Colon (tissue), 2 donors: ENCODE data around the gene GPRIN2.
"Not testable (repeated sequence)": the region's sequence is repeated elsewhere in the genome, so short reads cannot be mapped to it uniquely, and the experiment has no call there.

Source experiments
- FAIRE-seq: peaks from 2 replicates; lab custom pipeline; 2012; peaks lifted over from hg19 to GRCh38; lab: Jason Lieb, UNC
- donor health status: control.
- donor health status: control.

Gene GPRIN2

DNA sequence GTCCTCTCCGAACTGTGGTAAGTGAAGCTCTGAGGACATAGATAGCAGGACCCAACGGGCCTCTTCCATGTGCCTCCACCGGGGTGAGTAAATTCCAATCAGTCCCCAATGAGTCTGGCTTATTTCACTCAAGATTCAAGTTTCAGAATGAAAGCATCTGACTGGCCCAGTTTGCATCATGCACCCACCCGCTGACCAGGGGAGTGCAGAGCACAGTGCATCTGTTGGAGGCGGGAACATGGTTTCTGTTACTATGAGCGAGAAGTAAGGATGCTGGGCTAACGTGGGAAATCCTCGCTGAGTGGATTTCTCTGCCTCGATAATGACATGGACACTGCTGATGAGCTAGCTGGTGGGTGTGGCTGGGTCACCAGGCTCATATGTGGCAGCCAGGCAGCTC, 10.7 kb upstream of the GPRIN2 start:
- FAIRE-seq = not testable (repeated sequence)

DNA sequence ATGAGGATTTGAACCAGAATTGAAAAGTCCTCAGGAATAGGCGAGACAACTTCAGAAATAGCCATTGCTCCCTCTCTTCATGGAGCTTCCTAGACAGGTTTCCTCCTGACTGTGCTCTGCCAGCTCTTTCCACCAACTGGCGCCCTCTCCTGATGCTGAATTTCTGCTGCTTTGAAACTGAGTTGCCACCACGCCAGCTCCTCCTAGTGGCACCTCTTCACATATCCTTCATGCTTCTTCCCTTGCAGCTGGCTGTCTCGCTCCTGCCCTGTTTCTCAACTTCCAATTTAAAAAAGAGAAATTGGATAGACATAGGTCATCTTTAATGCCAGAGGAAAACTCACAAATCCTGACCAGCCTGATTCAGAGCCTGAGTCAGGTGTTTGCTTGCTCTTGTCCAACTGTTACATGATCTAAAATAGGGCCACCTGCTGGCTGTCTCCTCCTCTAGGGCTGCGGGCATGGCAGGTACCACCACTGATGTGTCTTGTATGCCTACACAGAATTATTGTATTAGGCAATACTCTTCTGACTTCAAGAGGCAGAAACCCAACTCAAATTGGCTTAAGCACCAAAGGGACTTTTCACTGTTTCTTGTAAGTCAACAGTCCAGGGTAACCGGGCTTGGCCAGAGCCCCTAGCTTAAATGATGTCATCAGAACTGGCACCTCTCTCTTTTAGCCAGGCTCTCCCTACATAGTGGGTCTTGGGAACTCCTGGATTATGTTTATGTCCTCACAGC, 9.3 kb upstream of the GPRIN2 start:
- FAIRE-seq = not testable (repeated sequence)

GRCh38 chr10:46560952-46561351, 4.5 kb upstream of the GPRIN2 start:
- FAIRE-seq = no peak

- no peak for FAIRE-seq
These were observed 3.9 kb upstream of the GPRIN2 start for GRCh38 chr10:46560381-46560780.

DNA sequence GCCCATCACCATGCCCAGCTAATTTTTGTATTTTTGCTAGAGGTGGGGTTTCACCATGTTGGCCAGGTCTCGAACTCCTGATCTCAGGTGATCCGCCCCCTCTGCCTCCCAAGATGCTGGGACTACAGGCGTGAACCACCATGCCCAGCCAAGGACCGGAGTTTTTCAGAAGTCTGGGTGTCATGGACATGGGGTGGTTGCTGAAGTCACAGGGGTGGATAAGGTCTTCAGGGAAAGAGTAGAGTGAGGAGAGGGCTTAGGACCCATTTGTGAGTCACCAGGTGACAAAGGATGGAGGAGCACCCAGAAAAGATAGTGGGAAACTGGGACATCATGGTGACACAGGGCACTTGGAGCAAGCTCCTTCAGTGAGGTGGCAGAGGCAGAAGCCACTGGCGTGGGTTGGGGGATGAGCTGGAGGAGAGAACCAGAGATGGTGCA, 2.8 kb upstream of the GPRIN2 start:
- no peak for FAIRE-seq

DNA sequence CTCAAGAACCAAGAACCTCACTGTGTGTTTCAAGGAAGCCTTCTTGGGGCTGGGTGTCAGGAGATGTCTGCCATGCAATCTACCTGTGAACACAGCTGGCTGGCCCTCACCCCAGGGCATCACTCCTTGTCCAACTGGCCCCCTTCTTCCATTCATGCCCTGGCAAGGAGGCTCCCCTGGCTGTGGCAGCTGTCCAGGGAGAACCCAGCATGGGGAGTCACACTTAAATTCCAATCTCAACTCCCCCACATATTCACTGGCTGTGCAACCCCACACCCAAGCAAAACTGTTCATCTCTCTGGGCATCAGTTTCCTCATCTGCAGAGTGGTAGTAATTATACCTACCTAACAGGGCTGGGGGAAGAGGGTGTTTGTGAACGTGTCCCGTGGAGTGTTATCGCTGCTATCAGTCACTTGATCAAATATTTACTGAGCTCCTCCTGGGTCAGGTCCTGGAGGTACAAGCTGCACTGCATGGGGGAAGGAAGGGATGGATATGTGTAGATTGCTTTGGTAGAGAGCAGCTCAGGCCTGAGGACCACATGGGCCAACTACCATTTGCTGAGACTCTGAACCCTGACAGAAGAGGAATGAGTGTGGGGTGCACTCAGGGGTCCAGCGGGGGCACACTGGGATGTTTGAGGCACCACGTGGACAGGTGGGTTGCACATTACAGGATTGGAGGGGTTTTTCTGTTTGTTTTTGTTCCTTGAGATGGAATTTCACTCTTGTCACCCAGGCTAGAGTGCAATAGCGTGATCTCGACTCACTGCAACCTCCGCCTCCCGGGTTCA, 2.1 kb upstream of the GPRIN2 start:
- FAIRE-seq = no peak

GRCh38 chr10:46558122-46558391, 1.6 kb upstream of the GPRIN2 start:
- FAIRE-seq = no peak

DNA sequence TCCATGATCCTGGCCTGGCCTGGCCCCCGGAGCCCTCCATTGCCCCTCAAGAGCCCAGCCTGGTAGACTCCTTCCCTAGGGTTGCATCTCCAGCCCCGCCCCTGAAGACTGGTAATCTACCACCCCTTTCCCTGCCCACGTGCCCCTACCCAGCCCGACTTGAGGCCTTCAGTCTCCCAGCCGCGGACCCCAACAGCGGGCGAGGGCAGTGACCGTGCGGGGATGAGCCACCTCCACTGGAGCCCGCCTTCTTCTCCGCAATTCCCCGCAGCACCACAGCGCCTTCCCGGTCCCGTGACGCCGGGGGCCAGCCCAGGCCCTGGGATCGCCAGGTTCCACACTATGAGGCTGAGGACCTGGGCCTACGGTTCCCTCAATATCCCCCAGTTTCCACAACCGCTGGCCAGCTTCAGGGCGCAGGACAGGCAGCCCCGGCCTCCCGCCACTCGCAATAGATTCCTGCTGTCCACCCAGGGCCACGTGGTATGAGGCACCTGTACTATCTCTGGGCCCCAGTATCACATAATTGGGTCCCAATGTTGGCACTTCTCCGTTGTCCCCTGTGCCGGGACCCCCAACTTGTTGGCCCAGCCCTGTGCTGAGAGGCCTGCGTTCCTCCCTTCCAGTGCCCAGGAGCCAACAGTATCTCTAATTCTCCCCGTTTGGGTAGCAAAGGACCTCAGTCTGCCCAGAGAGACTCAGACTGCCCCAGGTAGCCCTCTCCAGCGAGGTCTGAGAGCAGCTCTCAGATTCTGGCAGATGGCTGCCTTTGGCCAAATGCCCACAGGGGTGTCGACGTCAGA, 1.1 kb upstream of the GPRIN2 start:
- no peak for FAIRE-seq

GRCh38 chr10:46555713-46556514, 544 bp downstream of the GPRIN2 start:
- FAIRE-seq = no peak

DNA sequence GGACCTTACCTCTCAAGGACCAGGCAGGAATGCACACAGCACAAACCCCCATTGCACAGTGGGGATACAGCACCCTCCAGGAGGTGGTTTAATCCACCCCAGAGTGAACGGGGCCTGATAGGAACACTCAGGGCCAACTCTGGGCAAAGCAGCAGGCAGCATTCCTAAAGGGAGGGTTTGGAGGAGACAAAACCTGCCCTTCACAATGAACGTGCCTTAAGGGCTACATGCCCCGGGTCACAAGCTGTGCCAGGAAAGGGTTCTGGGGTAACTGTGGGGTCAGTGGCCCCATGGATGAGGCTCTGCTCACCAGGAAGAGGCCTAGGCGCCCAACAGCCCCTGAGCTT, 1.1 kb downstream of the GPRIN2 start:
- no peak for FAIRE-seq

DNA sequence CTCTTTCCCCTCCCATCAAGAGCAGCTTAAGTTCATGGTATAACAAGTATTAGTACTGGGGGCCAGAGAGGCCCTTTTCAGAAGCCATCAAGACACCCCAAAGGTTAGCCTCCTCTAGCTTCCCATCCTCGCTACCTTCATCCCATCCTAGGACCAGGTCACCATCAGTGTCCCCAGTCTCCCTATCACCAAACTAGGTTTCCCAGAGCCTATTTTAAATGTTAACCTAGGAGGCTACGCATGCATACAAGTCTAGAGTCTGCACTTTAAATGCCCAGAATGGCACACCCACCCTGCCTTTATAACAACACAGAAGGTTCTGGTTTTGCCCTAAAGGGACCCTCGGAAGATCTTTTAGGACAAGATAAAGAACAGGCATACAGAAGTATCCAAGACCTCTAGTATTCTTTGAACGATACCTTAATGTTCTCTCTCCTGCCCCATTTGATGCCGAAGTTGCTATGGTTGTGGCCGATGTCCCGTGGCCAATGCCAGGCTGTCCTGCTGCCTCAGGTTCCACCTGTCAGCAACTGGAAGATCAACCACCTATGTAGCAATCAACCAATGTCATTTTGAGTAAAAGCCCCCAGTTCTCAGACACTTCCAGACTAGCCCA, 2.2 kb downstream of the GPRIN2 start:
- FAIRE-seq = no peak

DNA sequence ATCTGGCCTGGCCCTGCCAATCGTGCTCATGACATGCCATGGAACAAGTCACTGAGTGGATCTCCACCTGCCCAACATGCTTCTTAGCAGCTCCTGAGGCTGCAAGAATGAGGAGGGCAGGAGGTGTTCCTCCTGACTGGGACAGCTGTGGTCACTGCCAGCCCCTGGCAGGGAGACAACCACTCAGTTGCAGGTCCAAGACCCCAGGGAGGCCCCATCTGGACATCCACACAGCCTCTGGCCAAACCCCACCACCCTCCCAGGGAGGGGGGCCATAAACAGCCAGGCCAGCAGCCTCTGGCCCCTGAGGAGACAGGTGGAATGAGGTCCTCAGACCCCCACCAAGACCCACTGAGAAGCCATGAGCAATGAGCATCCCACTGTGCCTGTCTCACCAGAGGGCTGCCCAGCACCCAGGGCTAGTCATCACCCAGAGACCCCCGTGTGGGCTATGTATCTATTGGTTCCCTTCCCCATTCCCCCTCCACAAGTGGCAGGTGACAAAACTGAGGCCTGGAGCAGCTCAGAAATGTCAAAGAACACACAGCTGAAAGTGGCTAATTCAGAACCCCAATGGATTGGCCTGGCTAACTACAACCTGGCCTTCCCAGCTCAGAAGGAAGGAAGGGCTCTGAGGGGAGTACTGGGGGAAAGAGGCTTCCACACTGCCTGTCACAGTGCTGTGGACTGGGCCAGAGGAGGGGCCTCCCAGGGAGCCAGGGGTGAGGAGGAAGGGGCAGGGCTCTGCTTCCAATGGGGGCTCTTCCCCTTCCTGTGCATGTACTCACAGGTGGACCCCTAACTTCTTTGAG, 3.0 kb downstream of the GPRIN2 start:
- FAIRE-seq = no peak

DNA sequence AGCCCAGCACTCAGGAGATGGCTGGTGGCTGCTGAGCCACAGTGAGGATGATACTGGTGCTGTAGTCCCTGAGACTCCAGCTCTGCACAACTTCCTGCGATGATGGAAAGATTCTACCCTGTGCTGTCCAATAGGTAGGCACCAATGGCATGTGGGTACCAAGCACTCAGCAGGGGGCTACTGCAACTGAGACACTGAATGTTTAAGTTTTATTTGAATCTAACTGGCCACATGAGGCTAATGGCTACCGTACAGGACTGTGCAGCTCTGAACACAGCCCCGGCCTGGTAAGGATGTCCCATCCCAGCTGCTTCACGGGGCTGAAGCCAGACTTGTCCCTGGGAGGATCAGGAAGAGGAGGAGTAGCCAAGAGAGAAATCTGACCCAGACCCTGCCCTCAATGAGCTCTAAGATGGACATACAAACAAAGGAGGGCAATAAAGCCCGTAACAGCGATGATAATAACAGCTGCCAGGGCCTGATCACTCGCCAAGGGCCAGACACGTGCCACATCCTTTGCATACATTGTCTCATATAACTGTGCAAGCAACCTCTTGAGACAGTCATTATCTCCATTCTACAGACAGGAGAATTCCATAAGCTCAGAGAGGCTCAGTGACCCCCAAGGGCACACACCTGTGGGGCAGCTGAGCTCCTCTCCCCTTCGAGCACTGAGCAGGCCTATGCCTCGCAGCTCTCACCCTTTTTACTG, 3.8 kb downstream of the GPRIN2 start:
- FAIRE-seq = no peak

GRCh38 chr10:46551701-46552525, 4.5 kb downstream of the GPRIN2 start:
- FAIRE-seq = no peak

- no peak for FAIRE-seq
These were observed 5.4 kb downstream of the GPRIN2 start for GRCh38 chr10:46550795-46551700.

DNA sequence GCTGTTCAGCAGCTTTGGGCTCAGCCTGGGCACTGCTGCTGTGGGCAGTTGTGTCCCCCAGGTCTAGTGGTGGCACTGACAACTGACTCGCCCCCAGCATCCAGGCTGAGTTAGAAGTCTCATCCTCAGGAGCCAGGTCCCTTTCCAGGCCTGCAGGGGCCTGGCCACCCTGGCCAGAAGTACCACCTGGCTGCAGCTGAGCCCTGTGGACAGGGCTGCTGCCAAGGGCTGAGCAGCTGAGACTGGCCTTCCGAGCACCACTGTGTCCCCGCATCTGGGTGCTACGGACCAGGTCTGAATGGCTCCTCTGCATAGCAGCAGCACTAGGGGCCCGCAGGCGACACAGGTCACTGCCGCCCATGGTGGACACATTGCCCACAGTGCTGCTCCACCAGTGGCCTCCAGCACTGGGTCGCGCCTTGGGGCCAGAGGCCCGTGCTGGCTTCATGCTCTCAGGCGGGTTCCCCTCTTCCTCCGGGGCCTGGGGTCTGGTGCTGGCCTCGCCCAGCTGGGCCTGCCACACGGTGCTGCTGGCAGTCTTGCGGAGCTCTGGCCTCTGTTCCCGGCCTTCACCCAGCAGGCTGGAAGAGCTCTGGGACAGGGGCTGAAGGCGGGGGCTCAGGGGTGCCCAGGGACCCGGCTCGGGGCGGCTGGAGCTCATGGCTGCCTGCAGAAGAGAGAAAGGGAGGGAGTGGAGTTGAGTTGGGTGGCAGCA, 6.2 kb downstream of the GPRIN2 start:
- no peak for FAIRE-seq
